ENCODE measurements around the gene CFAP99.

Gene CFAP99

GRCh38 chr4:2468456-2469191 lies 49.9 kb downstream of the CFAP99 start, which contains the start of gene RNF4:
TSS of gene RNF4 (plus strand) at chr4:2469106. CDS start at chr4:2490494, 21,388 bp downstream.
- DNase-seq (ENCODE audit: low read depth in 3 of 3): peak; percentile 92 to 96 (median 92)

DNA sequence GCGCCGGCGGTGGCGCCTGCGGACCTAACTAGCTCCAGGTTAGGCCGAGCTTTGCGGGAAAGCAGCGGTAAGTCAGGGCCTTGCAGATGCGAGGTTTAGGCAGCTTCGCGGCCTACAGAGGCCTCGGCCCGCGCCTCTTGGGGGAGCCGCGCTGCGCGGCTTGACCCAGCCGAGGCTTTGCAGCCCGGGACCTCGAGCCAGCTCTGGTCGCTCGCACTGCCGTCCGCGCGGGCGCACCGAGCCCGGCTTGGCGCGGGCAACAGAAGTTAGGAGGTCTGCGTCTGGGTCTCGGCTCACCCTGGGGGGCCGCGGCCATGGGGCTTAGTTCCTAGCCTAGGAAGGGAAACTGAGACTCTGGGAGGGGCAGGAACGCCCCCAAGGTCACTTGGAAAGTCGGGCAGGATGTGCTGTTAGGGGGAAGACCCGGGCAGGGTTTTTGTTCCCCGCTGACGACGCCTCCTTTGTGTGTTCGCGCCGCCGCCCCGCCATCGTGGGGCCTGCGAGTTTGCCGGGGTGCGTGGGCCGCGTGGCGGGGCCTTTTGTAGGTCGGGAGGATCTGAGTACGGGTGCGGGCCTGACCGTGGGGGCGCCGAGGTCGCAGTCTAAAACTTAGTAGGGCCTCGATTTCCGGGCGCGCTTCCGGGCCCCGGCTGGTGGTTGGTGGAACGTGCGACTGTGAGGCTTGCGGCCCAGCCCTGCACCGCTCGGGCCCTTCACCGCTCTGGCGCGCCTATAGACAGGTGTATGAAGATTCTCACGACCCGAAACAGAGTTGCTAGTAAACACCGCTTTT lies 50.6 kb downstream of the CFAP99 start:
- DNase-seq (ENCODE audit: low read depth in 3 of 3): peak; percentile 49 to 77 (median 52)

- no peak for DNase-seq (ENCODE audit: low read depth in 3 of 3)
Measured at GRCh38 chr4:2470791-2471190, 52.0 kb downstream of the CFAP99 start.

- no peak for DNase-seq (ENCODE audit: low read depth in 3 of 3)
Measured at GRCh38 chr4:2472187-2472586, 53.4 kb downstream of the CFAP99 start.

- no peak for DNase-seq (ENCODE audit: low read depth in 3 of 3)
Measured at GRCh38 chr4:2478229-2478628, 59.5 kb downstream of the CFAP99 start.

GRCh38 chr4:2480649-2481048 lies 61.9 kb downstream of the CFAP99 start:
- DNase-seq (ENCODE audit: low read depth in 3 of 3): no peak

GRCh38 chr4:2482192-2482591 lies 63.4 kb downstream of the CFAP99 start:
- no peak for DNase-seq (ENCODE audit: low read depth in 3 of 3)

GRCh38 chr4:2482693-2483092 lies 63.9 kb downstream of the CFAP99 start:
- DNase-seq (ENCODE audit: low read depth in 3 of 3): no peak

DNA sequence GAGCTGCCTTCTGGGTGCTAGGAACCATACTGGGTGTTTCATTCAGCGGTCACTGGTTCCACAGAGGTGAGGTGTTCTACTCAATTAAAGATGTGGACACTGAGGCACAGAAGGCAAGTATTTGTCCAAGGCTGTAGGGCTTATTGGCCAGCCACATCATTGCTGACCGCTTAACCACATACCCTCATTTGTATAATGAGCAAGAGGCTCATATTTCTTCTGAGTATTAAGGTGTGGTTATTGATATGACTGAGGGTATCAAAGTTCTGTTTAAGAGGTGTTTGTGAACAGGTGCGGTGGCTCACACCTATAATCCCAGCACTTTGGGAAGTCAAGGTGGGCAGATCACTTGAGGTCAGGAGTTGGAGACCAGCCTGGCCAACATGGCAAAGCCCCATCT lies 64.5 kb downstream of the CFAP99 start:
- no peak for DNase-seq (ENCODE audit: low read depth in 3 of 3)

DNA sequence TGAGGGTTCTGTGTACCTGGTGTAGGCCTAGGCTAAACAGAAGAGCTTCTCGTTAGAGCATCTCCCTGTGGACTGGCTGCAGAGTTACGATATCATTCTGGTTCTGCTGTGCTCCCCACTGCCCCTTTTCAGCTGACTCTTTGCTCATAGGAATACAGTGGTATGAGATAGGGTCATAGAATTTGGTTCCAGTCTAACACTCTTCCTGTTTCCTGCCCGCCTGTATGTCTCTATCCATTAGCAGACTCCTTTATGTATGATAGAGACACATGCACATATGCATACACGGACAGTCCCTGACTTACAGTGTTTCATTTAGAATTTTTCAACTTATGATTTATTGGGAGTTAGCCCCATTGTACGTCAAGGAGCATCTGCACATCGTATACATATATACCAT lies 65.4 kb downstream of the CFAP99 start:
- no peak for DNase-seq (ENCODE audit: low read depth in 3 of 3)

GRCh38 chr4:2484993-2485392 lies 66.2 kb downstream of the CFAP99 start:
- DNase-seq (ENCODE audit: low read depth in 3 of 3): peak in 2 of 3 experiments; percentile 21 to 43

DNA sequence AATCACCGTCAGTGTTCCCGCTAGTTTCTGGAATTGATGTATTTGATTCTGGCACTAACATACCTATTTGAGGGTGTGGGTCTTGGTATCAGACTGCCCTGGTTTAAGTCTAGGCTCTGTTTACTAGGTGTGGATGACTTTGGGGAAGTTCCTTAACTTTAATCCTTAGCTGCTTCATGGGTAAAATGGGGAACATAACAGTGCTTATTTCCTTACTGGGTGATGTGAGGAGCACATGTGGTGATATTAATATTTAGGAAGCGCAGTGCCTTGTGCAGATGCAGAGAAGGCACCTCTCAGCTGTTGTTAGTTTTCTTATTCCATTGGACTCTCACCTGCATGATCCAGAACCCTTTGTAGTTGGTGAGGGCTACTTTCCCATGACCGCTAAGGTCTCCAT lies 67.2 kb downstream of the CFAP99 start:
- no peak for DNase-seq (ENCODE audit: low read depth in 3 of 3)

- DNase-seq (ENCODE audit: low read depth in 3 of 3): no peak
Measured at GRCh38 chr4:2486981-2487380, 68.2 kb downstream of the CFAP99 start.

GRCh38 chr4:2487632-2488031 lies 68.9 kb downstream of the CFAP99 start:
- no peak for DNase-seq (ENCODE audit: low read depth in 3 of 3)

DNA sequence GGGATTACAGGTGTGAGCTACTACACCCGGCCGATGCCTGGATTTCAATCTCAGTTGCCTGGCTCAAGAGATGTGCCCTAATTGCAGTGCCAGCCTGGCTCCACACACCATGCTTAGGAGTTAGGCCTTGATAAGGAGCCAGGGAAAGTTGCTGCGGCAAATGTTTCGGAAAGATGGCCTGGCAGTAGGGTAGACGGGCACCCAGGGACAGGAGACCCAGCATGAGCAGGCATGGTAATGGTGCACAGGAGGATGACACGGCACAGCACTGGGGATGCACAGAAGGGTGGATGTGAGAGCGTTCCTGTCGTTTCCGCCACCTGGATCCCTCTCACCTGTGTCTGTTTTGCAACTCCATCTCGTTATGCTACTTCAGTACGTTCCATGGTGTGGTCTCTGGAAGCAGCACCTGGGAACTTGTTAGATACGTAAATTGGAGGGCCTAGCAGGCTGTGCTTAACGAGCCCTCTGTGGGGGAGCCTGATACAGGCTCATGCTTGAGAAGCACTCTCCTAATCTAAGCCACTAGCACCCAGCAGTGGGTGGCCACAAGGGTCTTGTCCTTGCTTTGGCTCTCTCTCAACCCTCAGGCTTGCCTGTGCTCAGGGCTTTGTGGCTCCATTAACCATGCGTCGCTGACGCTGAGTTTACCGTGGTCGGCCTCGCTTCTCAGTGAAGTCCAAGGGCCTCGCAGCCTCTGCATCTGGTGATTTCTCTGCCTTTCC lies 70.5 kb downstream of the CFAP99 start:
- no peak for DNase-seq (ENCODE audit: low read depth in 3 of 3)

DNA sequence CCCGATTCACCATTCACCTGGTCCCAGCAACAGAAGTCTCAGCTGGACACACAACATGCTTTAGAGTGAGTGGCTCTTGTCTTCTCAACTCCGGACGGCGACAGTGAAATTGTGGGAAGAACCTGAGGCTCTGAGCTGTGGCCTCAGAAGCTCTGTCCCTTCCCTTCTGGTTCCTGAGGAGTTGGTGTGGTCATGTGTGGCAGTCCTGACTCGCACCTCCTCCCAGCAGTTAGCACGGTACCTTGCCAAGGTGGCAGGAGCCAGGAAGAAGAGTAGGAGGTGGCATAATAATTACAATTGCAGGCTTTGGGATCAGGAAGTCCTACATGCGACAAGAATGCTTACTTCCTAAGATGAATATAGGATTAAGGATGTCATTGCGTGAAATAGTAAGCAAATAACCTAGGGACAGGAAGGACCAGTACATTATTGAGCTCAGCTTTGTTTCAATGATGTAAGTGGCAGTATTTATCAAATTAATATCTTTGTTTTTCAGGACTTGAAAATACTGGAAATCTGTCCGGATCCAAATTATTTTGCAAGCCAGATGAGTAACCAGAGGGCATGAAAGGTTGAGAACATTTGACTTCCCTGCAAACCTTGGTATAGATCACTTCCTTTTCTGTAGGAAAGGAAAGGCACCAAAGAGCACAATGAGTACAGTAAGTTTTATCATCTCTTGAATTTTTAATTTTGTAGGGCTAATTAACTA lies 71.2 kb downstream of the CFAP99 start:
- no peak for DNase-seq (ENCODE audit: low read depth in 3 of 3)

DNA sequence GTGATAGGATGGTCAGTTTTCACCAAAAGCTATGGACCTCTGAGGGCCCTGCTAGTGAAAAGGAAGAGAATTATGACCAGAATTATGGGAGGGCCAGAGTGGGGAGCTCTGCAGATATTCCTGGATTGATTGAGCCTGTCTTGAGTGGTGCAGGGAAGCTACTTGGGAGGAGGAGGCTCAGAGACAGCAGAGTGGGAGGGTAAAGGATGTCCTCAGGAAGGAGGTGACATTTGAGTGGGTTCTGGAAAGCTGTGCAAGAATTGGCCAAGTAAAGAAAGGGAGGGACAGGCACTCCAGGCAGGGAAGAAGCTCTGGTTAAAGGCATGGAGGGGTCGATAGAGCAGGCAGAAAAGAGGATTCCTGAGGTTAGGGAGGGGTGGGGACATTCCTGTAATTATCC lies 74.2 kb downstream of the CFAP99 start:
- DNase-seq (ENCODE audit: low read depth in 3 of 3): no peak

- DNase-seq (ENCODE audit: low read depth in 3 of 3): no peak
Measured at GRCh38 chr4:2494992-2495391, 76.2 kb downstream of the CFAP99 start.

DNA sequence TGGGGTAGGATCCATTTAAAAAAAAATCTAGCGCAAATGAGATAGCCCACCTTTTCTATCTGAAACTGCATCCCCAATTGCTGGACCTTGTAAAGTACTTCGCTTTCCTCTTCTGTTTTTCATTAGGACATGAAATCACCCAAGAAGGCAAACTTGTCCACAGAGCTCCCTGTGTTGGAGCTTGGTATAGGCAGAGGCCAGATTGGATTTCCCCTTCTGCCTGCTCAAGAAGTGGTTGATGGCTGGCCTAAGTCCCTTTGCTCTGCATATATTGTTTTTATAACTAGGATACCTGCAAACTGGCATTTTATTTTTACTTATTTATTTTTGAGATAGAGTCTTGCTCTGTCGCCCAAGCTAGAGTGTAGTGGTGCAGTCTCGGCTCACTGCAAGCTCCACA lies 78.6 kb downstream of the CFAP99 start:
- no peak for DNase-seq (ENCODE audit: low read depth in 3 of 3)

- DNase-seq (ENCODE audit: low read depth in 3 of 3): no peak
Measured at GRCh38 chr4:2497931-2498330, 79.2 kb downstream of the CFAP99 start.

GRCh38 chr4:2500547-2500946 lies 81.8 kb downstream of the CFAP99 start:
- no peak for DNase-seq (ENCODE audit: low read depth in 3 of 3)
